Fibroblast of lung (primary cell): Measurements from ENCODE around the gene STEAP1B.

ENCODE experiments used
- EZH2 ChIP-seq: IDR thresholded peaks from 2 replicates; pipeline ENCODE4 v1.5.1; 2012; ENCODE audit warnings: low read length, control low read depth, mild to moderate bottlenecking; ENCODE audit errors: missing control alignments
- TF ChIP-seq, protein P1 (sequence below), 2 donors: IDR thresholded peaks in 1 of 2; conservative IDR thresholded peaks in 1 of 2; 1 replicate in 1 of 2; 2 replicates in 1 of 2; pipeline ENCODE4 v1.5.1; 2011 to 2012; ENCODE audit warnings: low read length in 2 of 2, control low read depth in 1 of 2, inconsistent platforms in 1 of 2, low read depth in 1 of 2, mild to moderate bottlenecking in 1 of 2

DNA sequence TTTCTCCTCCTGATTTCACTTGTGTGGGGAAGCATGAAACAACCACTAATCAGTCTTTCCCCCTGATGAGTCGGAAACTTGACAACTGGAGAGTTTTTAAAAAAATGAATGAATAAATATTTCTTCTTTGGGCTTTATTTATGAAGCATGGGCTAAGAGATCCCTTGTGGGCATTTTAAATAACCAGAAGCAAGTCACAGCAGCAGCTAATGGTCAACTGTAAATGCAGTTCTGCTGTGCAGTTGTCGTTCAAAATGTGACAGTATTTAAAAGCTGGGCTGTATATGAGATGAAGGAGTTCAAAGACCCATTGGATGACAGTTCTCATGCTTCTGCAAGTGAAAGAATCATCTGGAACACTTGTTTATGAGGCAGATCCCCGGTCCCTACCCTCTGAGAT is 54.1 kb downstream of the STEAP1B start:
- TF ChIP-seq EZH2 = no peak
- TF ChIP-seq, protein P1, sequence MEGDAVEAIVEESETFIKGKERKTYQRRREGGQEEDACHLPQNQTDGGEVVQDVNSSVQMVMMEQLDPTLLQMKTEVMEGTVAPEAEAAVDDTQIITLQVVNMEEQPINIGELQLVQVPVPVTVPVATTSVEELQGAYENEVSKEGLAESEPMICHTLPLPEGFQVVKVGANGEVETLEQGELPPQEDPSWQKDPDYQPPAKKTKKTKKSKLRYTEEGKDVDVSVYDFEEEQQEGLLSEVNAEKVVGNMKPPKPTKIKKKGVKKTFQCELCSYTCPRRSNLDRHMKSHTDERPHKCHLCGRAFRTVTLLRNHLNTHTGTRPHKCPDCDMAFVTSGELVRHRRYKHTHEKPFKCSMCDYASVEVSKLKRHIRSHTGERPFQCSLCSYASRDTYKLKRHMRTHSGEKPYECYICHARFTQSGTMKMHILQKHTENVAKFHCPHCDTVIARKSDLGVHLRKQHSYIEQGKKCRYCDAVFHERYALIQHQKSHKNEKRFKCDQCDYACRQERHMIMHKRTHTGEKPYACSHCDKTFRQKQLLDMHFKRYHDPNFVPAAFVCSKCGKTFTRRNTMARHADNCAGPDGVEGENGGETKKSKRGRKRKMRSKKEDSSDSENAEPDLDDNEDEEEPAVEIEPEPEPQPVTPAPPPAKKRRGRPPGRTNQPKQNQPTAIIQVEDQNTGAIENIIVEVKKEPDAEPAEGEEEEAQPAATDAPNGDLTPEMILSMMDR (conservative IDR thresholded peaks at IDR 0.05 in 1 of 2, IDR thresholded peaks at IDR 0.05 in 1 of 2; ENCODE audit: low read depth in 1 of 2, low read length in 2 of 2) = no peak
